GM19351 (cell line): ENCODE measurements around the gene CNOT6L.

Experiments used
- ATAC-seq: cut with Tn5 transposase; IDR thresholded peaks from one replicate; pipeline ENCODE4 v1.9.1; 2021; ENCODE audit warnings: mild to moderate bottlenecking, moderate library complexity; ENCODE audit not compliant: unreplicated experiment

Gene CNOT6L

DNA sequence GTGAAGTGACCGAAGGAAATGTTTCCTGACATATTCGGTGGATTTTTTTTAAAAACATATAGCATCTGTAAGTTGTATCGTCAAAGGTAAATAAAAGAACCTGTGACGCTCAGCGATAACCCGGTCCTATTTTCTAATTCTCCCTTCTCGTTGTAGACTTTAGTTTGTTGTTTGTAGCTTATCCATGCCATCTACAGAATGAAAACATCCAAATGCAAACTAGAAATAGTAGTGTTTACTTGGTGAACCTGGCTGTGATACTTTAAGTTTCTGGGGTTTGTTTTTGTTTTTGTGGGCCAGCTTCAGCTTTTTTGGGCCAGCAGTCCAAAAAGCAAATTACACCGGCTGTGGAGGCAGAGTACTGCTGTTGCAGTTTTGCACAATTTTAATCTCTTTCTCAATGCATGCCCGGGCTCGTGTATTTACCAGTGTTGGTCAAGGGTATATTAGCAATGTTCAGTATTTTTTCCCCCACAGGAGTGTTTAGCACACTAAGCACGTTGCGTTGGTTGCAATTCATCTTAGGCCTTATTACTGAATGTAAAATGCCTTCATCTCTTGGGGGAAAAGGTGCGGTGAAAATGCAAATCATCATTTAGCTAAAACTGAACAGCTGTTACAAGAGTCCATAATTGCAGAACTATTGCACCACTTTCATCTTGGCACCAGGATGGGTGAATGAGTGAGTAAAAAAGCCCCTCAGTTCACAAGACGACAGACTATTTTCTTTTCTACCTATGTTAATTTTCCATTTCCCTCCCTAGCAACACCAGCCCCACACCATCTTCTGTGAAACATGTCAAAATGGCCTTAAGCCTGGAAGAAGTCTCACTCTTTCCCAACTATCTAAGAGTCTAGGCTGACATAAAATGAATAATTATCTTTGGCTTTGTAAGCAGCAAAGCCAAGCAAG, 1.7 kb upstream of the CNOT6L start:
- ATAC-seq, result no peak

DNA sequence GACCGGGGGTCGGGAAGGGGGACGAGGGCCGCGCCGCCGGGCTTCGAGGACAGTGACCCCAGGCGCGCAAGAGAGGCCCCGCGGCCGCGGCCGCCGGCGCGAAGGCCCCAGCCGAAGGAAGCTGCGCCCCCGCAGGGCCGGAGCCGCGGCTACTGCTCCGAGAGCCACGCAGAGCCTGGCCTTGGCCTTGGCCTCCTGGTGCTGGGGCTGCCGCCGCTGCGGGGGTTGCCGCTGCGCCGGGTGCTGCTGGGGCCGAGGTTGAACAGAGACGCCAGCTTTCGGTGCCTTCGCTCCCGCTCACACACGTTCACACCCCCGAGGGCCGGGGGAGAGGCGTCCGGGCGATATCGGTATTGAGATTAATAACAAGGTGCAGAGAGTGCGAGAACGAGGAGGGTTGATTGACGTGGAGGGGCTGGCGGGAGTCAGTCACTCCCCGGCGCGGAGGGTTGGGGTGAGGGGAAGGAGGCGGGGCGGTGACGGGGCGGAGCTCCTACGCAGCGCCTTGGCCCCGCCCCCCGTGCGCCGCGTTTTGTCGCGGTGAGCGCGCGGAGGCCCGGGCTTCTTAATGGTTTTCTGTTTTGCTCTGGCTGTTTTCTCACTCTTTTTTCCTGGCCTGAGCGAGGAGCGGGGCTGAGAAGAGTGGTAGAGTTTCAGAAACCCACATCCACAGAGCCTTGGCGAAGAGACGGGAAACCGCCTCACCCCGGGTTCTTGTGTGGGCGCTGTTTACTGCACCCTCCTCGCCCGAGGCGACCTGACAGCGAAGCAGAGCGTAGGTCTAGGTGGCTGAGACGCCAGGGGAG, 878 bp upstream of the CNOT6L start:
- ATAC-seq, result peak; percentile 71

GRCh38 chr4:77819404-77819842, 255 bp upstream of the CNOT6L start:
- ATAC-seq, result peak; percentile 17

DNA sequence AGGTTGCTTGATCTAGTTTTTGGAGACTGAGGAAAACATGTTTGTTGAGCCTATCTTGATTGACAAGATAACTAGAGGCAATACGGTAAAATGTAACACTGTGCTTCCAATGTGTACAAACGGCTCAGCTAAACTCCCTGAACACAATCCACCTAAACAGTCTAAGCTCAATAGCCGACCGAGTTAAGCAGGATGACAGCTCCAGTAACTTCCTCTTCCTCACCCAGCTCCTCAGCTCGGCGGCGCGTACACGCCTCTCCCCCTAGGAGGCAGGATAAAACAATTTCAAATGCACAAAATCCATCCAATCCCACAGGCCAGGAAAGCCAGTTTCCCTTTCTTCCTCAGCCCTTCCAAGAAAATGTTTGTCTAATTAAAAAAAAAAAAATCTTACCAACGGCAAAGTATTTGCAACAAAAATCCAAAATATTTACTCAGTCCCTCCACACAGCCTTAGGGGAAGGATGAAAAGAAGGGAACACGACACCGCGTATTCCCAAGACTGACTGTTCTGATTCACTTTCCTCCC, 1.0 kb downstream of the CNOT6L start:
- ATAC-seq, result peak; percentile 22

DNA sequence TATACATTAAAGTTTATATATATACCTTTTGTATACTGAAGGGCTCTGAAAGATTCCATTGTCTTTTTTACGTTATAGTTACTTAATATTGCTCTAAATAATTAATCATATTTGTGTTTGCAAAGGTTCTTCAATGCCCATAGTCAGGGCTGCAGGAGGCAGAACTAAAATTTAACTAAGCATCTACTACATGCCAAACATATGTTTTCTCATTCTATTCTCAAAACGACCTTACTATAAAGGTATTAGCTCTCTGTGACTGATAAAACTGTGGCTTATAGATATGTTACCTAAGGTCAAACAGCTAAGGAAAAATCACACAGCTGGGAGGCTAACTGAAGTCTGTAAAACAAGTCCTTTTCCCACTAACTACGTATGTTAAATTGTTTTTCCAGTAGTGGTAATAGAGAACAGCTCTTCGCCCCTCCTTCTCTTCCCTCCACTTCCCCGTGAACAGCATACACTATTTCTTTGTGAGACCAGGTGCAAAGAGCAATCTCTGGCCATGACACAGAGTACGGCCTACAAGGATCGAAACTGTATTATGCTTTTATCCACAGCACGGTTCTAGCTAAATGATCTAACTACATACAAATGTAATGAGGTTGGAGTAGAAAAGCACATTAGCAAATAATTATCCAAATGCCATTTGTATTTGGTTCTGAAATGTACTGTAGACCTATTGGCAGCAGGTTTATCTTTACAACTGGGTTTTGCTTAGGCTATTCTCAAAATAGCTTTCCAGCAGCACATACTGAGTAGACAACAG, 1.7 kb downstream of the CNOT6L start:
- ATAC-seq, result no peak

DNA sequence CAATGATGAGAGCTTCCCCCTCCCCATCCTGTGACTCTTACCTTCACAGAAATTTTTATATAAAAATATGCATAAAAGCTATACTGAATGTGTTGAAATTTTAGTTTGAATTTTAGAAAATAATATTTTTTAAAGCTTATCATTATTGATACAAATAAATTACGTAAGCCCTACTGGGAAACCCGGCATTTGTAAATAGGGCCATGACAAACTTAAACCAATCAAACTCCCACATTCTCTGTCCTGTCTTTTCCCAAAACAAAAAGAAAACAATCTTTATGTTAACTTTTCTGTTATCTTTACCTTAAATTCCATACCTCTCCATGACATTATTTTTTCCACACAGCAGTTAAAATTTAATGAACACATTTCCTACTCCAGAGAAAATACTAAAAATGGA, 2.6 kb downstream of the CNOT6L start:
- ATAC-seq, result no peak

DNA sequence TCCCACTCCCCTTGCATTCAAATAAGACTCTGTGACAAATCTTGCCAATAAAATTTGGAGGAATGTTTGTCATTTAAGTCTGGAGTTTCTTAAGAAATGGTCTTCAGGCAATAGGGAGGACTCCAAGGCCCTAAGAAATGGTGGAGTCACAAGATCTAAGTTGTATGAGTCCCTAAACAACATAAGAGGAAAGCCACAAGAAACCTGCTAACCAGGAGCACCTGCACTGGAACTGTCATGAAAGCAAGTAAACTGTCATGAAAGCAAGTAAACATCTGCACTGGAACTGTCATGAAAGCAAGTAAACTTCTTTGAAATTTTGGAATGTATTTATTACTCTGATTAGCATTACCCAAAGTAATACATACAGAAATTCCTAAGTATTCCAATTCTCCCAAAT, 3.5 kb downstream of the CNOT6L start:
- no peak for ATAC-seq

- ATAC-seq, result no peak
Observed at GRCh38 chr4:77805840-77806239, 13.3 kb downstream of the CNOT6L start.

GRCh38 chr4:77804471-77804870, 14.7 kb downstream of the CNOT6L start:
- ATAC-seq, result no peak

DNA sequence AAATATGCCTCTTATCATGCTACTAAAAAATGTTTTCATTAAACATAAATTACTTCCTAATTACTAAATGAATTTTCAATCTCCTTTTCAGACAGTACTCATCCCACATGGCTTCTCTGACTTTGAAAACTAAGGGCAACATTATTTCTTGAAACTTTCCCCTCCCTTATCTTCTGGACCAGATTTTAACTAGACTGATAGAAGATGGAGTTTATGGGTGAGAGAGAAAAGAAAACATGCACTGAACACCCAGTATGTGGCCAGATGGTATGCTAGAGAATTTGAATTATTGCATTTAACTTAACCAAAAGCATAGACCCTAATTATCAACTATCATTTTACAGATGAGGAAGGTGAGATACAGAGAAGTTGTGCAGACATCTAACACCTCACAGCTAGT, 16.8 kb downstream of the CNOT6L start:
- ATAC-seq, result no peak

DNA sequence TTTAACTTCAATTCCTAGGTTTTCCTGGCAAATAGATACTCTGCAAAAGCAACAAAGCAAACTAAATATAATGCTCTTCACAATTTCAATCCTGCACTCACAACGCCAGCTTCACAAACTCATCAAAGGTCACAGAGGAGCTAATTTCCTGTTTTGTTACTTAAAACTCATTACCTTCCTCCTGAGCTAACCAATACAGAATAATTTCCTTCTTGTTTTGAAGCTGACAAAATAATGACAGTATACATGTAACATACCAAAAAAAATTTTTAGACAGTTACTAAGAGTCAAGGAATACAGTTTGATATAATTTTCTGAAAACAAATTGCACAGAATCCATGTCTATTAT, 17.9 kb downstream of the CNOT6L start:
- no peak for ATAC-seq

- no peak for ATAC-seq
Observed at GRCh38 chr4:77800483-77801259, 18.5 kb downstream of the CNOT6L start.

DNA sequence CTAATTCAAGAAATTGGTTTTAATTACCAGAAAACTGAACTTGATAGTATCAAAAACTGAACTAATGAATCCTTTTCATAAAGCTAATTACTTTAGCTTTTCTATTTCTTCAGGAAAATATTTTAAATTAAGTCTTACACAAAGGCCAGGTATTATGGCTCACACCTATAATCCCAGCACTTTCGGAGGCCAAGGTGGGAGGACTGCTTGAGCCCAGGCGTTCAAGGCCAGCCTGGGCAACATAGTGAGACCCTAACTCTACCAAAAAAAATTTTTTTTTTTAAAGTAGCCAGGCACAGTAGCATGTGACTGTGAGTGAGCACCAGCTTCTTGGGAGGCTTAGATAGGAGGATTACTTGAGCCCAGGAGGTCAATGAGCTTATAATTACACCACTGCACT, 19.1 kb downstream of the CNOT6L start:
- ATAC-seq, result no peak

- ATAC-seq, result peak; percentile 62
Observed at GRCh38 chr4:77798385-77798784, 20.8 kb downstream of the CNOT6L start.

DNA sequence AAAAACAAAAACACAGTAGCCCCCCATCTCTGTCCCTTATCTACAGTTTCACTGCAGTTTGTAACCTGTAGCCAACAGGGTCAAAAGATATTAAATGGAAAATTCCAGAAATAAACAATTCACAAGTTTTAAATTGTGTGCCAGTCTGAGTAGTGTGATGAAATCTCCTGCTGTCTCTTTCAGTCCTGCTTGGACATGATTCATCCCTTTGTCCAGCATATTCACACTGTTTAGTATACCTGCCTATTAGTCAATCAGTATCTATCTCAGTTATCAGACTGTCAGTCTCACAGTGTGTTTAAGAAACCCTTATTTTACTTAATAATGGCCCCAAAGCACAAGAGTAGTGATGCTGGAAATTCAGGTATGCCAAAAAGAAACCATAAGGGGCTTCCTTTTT, 21.9 kb downstream of the CNOT6L start:
- no peak for ATAC-seq

DNA sequence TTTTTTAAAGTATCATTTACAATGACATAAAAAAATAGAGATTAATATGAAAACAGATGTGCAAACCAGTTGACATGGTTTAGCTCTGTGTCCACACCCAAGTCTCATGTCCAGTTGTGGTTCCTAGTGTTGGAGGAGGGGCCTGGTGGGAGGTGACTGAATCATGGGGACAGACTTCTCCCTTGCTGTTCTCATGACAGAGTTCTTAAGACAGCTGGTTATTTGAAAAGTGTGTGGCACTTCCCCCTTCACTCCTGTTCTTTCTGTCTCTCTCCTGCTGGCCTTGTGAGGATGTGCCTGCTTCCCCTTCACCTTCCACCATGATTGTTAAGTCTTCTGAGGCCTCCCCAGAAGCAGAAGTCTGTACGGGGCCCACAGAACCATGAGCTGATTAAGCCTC, 23.8 kb downstream of the CNOT6L start:
- no peak for ATAC-seq

GRCh38 chr4:77790146-77790545, 29.0 kb downstream of the CNOT6L start:
- ATAC-seq, result no peak

GRCh38 chr4:77788990-77789389, 30.2 kb downstream of the CNOT6L start:
- ATAC-seq, result no peak

DNA sequence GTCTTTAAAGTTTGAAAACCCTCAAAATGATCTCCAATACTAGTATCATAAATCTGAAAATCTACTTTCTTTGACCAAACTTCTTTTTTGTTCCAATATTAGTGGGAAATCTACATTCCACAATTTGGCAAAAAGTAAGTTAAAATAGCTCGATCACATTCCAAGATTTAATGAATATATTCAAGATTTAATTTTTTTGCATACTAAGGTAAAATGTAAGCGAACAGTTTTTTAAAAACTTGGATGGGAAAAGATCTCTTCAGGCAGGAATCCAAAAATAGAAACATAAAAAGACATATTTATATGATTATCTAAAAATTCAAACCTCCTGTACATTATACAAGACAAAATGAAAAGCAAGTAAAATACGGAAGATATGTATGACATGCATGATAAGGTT, 31.2 kb downstream of the CNOT6L start:
- no peak for ATAC-seq

DNA sequence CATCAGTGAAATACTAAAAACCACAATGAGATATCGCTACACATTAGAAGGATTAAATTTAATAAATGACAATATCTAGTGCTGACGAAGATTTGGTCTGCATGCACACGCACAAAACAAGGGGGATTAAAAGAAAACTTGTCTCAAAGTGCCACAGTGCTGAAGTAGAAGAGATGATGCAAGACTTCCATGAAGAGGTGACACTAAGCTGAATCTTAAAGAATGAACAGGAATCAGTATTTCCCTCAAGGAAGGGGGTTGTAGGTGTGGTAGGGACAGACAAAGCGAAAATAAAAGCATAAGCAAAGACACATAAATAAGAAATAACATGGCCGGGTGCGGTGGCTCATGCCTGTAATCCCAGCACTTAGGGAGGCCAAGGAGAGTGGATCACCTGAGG, 33.5 kb downstream of the CNOT6L start:
- ATAC-seq, result no peak
